22Rv1 (cell line): ENCODE measurements around the gene OTOP2.

ENCODE experiments used
- ZFX ChIP-seq: fragments of 450-650 bp; IDR thresholded peaks from 2 replicates; pipeline ENCODE4 v1.6.1; 2017; ENCODE audit warnings: antibody characterized with exemption, borderline replicate concordance
- TF ChIP-seq, protein P1 (sequence below): fragments of 450-650 bp; IDR thresholded peaks from 2 replicates; pipeline ENCODE4 v1.5.1; 2017; ENCODE audit warnings: mild to moderate bottlenecking

DNA sequence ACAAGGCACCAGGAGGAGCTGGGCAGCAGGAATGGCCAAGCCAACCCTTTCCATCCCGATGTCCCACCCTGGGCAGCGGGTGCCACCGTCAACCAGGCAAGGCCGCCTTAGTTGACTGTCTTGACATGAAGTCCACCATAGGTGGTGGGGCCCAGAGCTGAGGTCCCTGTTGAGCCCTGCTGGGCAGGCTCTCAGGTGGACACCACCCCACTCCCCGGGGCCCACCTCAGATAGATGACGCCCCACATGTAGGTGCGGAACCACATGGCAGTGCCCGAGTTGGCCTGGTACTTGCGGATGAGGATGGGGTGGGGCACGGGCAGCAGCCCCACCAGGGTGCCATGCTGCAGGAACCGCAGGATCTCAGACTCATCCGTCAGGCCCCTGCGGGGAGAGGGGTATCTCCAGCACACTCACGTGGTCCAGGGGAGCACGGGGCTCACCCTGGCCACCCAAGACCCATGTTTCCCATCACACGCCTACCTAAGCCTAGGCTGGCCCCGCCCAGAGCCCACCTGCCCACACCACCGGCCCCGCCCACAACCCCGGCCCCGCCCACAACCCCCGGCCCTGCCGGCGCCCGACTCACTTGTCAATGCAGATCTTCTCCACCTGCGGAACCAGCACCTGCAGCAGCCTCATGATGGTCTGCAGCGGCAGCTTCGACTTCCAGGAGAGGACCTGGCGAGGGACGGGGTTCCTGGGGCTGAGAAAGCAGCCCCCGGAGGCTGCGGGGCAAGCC lies 27.8 kb downstream of the OTOP2 start:
- TF ChIP-seq, protein P1, sequence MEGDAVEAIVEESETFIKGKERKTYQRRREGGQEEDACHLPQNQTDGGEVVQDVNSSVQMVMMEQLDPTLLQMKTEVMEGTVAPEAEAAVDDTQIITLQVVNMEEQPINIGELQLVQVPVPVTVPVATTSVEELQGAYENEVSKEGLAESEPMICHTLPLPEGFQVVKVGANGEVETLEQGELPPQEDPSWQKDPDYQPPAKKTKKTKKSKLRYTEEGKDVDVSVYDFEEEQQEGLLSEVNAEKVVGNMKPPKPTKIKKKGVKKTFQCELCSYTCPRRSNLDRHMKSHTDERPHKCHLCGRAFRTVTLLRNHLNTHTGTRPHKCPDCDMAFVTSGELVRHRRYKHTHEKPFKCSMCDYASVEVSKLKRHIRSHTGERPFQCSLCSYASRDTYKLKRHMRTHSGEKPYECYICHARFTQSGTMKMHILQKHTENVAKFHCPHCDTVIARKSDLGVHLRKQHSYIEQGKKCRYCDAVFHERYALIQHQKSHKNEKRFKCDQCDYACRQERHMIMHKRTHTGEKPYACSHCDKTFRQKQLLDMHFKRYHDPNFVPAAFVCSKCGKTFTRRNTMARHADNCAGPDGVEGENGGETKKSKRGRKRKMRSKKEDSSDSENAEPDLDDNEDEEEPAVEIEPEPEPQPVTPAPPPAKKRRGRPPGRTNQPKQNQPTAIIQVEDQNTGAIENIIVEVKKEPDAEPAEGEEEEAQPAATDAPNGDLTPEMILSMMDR = no peak
- no peak for TF ChIP-seq ZFX
